GM12892 (cell line): ENCODE data around the gene MVK.

Experiments
- POLR2A ChIP-seq: IDR thresholded peaks from 2 replicates; pipeline ENCODE4 v1.6.1; 2011; ENCODE audit warnings: low read depth, low read length, control low read depth
- POLR2AphosphoS5 ChIP-seq: IDR thresholded peaks from 2 replicates; pipeline ENCODE4 v1.6.1; 2011; ENCODE audit warnings: low read depth, low read length, control low read depth
- TAF1 ChIP-seq: IDR thresholded peaks from 2 replicates; pipeline ENCODE4 v1.6.1; 2011; ENCODE audit warnings: low read depth, mild to moderate bottlenecking, control low read depth, low read length, borderline replicate concordance

- TF ChIP-seq POLR2AphosphoS5 = no peak
- no peak for TF ChIP-seq TAF1
- no peak for TF ChIP-seq POLR2A
These were observed 15.8 kb upstream of the MVK start for GRCh38 chr12:109557805-109558204.
